Left forelimb (tissue), 1 donor: Measurements from ENCODE around the gene TBC1D5.
"Not testable (repeated sequence)": the region's sequence is repeated elsewhere in the genome, so short reads cannot be mapped to it uniquely, and the experiment has no call there.

Source experiments
- DNase-seq: peaks from one replicate; pipeline ENCODE4 v3.0.0-alpha.2; 2018; ENCODE audit warnings: low spot score

The TBC1D5 gene

DNA sequence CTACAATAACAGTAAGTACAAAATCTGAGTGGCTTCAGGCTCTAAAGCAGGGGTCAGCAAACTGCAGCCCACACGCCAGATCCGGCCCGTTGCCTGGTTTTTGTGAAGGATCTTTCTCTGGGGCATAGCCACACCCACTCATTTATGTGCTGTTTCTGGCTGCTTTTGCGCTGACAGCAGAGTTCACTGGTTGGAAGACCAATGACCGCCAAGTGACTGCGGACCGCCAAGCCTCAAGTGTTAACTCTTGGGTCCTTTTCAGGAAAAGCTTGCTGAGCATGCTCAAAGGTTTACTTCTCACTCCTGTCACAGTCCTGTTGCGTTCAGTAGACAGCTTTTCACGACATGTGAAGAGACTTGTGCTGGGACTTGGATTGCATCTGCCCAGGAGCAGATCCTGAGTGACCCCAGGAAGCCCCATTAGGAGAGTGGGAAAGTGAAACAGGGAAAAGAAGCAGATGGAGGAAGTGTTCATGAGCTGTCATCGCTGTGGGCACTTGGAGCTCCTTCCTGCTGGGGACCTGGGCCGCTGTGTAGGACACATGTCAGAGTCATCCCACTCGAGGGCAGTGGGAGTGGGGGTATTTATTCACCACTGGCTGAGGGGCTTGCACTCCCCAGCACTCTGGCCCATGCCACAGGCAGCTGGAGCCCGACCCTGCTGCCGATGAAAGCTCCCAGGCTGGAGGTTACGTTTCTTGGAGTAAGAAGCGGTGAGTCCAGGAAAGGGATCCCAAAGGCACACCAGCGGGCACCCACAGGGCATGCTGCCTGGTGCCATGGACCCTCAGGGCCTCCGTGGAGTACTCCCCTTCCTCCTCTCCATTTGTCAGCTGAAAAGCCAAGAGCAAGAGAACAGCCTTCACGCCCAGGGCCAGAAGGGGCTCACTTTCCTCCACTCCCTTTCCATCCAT lies 608.5 kb downstream of the TBC1D5 start:
- DNase-seq: no peak

DNA sequence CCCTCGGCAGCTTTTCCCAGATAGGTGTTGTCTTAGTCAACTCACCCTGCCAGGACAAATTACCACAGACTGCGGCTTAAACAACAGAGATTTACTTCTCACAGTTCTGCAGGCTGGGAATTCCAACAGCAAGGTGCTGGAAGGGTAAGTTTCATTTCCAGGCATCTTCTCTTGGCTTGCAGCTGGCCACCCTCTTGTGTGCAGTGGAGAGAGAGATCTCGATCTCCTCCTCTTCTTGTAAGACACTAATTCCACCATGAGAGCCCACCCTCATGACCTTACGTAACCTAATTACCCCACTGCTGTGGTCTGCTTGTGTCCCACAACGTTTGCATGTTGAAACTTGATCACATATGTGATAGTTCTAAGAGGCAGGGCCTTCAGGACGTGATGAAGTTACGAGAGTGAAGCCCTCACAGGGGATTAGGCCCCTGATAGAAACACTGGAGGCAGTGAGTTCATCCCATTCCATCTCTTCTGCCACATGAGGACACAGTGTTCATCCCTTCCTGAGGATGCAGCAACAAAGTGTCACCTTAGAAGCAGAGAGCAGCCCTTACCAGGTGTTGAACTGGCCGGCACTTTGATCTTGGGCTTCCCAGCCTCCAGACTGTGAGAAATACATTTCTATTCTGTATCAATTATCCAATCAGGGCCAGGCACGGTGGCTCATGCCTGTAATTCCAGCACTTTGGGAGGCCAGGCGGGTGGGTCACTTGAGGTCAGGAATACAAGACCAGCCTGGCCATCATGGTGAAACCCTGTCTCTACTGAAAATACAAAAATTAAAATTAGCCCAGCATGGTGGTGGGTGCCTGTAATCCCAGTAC lies 609.9 kb downstream of the TBC1D5 start:
- DNase-seq: no peak

DNA sequence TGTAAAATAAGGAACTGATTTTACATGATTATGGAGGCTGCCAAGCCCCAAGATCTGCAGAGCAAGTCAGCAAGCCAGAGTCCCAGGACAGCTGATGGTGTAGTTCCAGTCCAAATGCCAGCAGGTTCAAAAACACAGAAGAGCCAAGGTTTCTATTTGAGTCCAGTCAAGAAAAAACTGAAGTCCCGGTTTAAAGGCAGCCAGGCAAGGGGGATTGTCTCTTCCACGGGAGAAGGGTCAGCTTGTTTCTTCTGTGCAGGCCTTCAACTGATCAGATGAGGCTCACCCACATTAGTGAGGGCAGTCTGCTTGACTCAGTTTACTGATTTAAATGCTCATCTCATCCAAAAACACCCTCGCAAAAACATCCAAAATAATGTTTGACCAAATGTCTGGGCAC lies 611.5 kb downstream of the TBC1D5 start:
- DNase-seq: no peak

- DNase-seq: no peak
These were observed 612.9 kb downstream of the TBC1D5 start for GRCh38 chr3:17129556-17129955.

DNA sequence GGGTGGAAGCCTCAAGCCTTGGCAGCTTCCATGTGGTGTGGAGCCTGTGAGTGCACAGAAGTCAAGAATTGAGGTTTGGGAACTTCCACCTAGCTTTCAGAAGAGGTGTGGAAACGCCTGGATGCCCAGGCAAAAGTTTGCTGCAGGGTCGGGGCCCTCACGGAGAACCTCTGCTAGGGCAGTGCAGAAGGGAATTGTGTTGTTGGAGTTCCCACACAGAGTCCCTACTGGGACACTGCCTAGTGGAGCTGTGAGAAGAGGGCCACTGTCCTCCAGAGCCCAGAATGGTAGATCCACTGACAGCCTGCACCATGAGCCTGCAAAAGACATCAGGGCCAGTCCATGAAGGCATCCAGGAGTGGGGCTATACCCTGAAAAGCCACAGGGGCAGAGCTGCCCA lies 613.8 kb downstream of the TBC1D5 start:
- not testable (repeated sequence) for DNase-seq

- DNase-seq: no peak
These were observed 616.5 kb downstream of the TBC1D5 start for GRCh38 chr3:17125738-17126442.

- no peak for DNase-seq
These were observed 619.7 kb downstream of the TBC1D5 start for GRCh38 chr3:17122758-17123157.

- DNase-seq: no peak
These were observed 621.1 kb downstream of the TBC1D5 start for GRCh38 chr3:17121336-17121735.

- no peak for DNase-seq
These were observed 622.3 kb downstream of the TBC1D5 start for GRCh38 chr3:17120115-17120514.

DNA sequence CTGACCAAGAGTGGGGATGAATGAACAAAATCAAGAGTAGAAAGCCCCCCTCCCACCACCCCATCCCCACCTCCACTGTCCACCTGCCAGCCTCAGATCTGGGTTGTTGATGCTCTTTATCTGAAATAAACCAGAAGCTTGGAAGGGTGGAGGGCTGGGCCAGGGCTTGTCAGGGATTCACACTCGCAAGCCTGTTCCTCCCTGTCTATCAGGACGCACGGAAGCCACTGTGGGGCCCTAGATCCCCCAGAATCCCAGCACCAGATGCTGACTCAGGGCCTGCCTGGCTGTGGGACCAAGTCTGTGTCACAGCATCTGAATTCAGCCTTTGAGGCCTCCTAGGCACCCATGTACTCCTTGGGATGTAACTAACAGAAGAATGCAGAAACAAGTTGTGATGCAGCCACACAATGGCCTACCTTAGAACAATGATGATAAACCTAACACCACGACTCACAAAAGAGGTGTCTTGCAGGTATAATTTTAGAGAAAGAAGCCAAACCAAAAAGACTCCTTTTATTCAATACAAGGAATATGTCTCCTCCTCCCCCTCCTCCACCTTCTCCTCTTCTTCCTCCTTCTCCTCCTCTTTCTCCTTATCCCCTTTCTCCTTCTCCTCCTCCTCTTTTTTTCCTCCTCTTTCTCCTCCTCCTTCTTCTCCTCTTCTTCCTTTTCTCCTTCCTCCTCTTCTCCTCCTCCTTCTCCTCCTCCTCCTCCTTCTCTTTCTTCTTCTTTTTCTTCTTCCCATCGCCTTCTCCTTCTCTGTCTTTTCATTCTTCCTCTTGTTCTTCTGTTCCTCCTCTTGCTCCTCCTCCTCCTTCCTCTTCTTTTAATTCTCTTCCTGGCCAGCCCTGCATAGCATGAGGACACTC lies 623.0 kb downstream of the TBC1D5 start:
- DNase-seq: no peak

GRCh38 chr3:17118771-17119170 lies 623.7 kb downstream of the TBC1D5 start:
- no peak for DNase-seq

GRCh38 chr3:17116007-17116600 lies 626.3 kb downstream of the TBC1D5 start:
- DNase-seq: no peak

GRCh38 chr3:17115186-17115585 lies 627.2 kb downstream of the TBC1D5 start:
- no peak for DNase-seq

- no peak for DNase-seq
These were observed 630.8 kb downstream of the TBC1D5 start for GRCh38 chr3:17111586-17111985.

GRCh38 chr3:17110660-17111396 lies 631.6 kb downstream of the TBC1D5 start:
- no peak for DNase-seq
